T-cell (primary cell): ENCODE measurements around the gene REEP6. TPM values are rescaled to one million over a fixed set of nuclear protein-coding genes. Genes with fewer than 3 reads are reported as not detected.
A peak's percentile ranks its signal among the peaks of the same experiment; 100 is the strongest.

ENCODE experiments used
- ATAC-seq, 4 experiments: fragments of 200-7000 bp in 3 of 4; fragments of 150-1000 bp in 1 of 4; cut with Tn5 transposase; replicated peaks in 1 of 4; 1 replicate in 3 of 4; 2 replicates in 1 of 4; pipeline ENCODE4 v1.10.0; 2021; ENCODE audit warnings: moderate library complexity in 3 of 4, mild to moderate bottlenecking in 2 of 4, moderate number of reproducible peaks in 1 of 4
- CTCF ChIA-PET, 2 donors: fragments of 300-600 bp; sonication (Branson Sonifier 250); formaldehyde crosslinking; loops; one replicate each; lab custom pipeline; 2022; ENCODE audit warnings: antibody characterized with exemption in 2 of 2; lab: Charles Lee
- POLR2A ChIA-PET, 2 donors: fragments of 300-600 bp; sonication (Branson Sonifier 250); formaldehyde crosslinking; loops; one replicate each; lab custom pipeline; 2022; ENCODE audit warnings: antibody characterized with exemption in 2 of 2; lab: Charles Lee
- DNase-seq, 35 experiments: peaks; one replicate each; pipeline versions ENCODE4 v3.0.0 to v3.0.0-alpha.2; 2013 to 2023
- H3K27ac ChIP-seq: one replicate; pipeline ENCODE4 v1.5.1; 2013; ENCODE audit warnings: low read length
- H3K27me3 ChIP-seq, 2 experiments: replicated peaks in 1 of 2; 1 replicate in 1 of 2; 2 replicates in 1 of 2; pipeline versions ENCODE4 v1.6.1 to v1.7.0; 2013; ENCODE audit warnings: low read length in 1 of 2, mixed read lengths in 1 of 2; ENCODE audit not compliant: control insufficient read depth in 2 of 2, insufficient read depth in 2 of 2; ENCODE audit errors: extremely low read depth in 1 of 2
- H3K36me3 ChIP-seq, 2 donors: 1 replicate in 1 of 2; 2 replicates in 1 of 2; pipeline versions ENCODE4 v1.6.1 to v1.7.0; 2013; ENCODE audit warnings: low read length in 1 of 2; ENCODE audit not compliant: control insufficient read depth in 2 of 2, insufficient read depth in 1 of 2; ENCODE audit errors: extremely low read depth in 1 of 2
- H3K4me1 ChIP-seq, 2 experiments: 1 replicate in 1 of 2; 2 replicates in 1 of 2; pipeline versions ENCODE4 v1.6.1 to v1.7.0; 2013; ENCODE audit warnings: low read length in 2 of 2, mixed read lengths in 1 of 2; ENCODE audit not compliant: insufficient read depth in 2 of 2, control insufficient read depth in 1 of 2; ENCODE audit errors: extremely low read depth in 1 of 2
- H3K4me3 ChIP-seq, 2 donors: 1 replicate in 1 of 2; 2 replicates in 1 of 2; pipeline versions ENCODE4 v1.5.1 to v1.7.0; 2013; ENCODE audit warnings: mild to moderate bottlenecking in 2 of 2, low read length in 1 of 2, moderate library complexity in 1 of 2; ENCODE audit not compliant: control insufficient read depth in 1 of 2; ENCODE audit errors: extremely low read depth in 1 of 2
- H3K9me3 ChIP-seq: 2 replicates; pipeline ENCODE4 v1.7.0; 2013
- H3K27ac Mint-ChIP-seq, 2 donors: one replicate each; pipeline ENCODE4 v1.8.0; 2020 to 2021; ENCODE audit warnings: mild to moderate bottlenecking in 2 of 2, mixed read lengths in 2 of 2
- H3K27me3 Mint-ChIP-seq, 2 donors: one replicate each; pipeline ENCODE4 v1.8.0; 2021 to 2022; ENCODE audit warnings: mixed read lengths in 2 of 2
- H3K36me3 Mint-ChIP-seq: one replicate; pipeline ENCODE4 v1.8.0; 2021; ENCODE audit warnings: mixed read lengths
- H3K4me1 Mint-ChIP-seq, 3 donors: one replicate each; pipeline ENCODE4 v1.8.0; 2020 to 2022; ENCODE audit warnings: mixed read lengths in 3 of 3, mild to moderate bottlenecking in 1 of 3
- H3K4me3 Mint-ChIP-seq, 3 donors: one replicate each; pipeline ENCODE4 v1.8.0; 2020 to 2022; ENCODE audit warnings: mild to moderate bottlenecking in 3 of 3, mixed read lengths in 3 of 3, moderate library complexity in 3 of 3
- H3K9me3 Mint-ChIP-seq, 3 donors: one replicate each; pipeline ENCODE4 v1.8.0; 2020 to 2022; ENCODE audit warnings: mixed read lengths in 3 of 3
- WGBS: methylation state at CpG from one replicate; pipeline ENCODE4 v1.1.5; 2013; ENCODE audit warnings: missing lambda C conversion rate; ENCODE audit not compliant: insufficient coverage; 5-methylcytosine and 5-hydroxymethylcytosine counted together
- total RNA-seq, 35 experiments: library from RNA in 6 of 35; stranded (reverse) in 6 of 35; fragments of 120-200 nt in 1 of 35; gene quantifications; one replicate each; pipeline versions ENCODE4 v1.2.1 to v1.2.4 and lab custom pipeline; 2013 to 2026

REEP6 gene
- total RNA-seq, 5 donors from 2014 or later (not counting 1 experiment from before 2014, with no cell fraction given): 2.2 to 6.9 (median 5.5) TPM

GRCh38 chr19:1471010-1471514 lies 19.9 kb upstream of the REEP6 start:
- H3K4me1 ChIP-seq: peaks cover 11 to 68% of the 10 kb centered on the region in 2 experiments
- H3K27ac Mint-ChIP-seq: no peak overlapping the region

GRCh38 chr19:1471515-1472160 lies 19.3 kb upstream of the REEP6 start:
- peak overlapping the region; percentile 64 to 78 (median 66) for H3K4me3 Mint-ChIP-seq

More at GRCh38 chr19:1471010-1471514, 19.9 kb upstream of the REEP6 start:
- Histone ChIP-seq H3K27me3 (peaks cover 0 to 60% of the 10 kb centered on the region in 2 experiments), H3K36me3 (peaks cover 5 to 8% of the 10 kb centered on the region in 2 donors), H3K9me3 (no peaks in the 10 kb centered on the region), H3K27ac (no peak overlapping the region), H3K4me3 (peak overlapping the region; percentile 53 to 72)
- CTCF ChIA-PET: no interaction called here
- 14% methylated on average over 20 of the region's 28 CpGs for WGBS
- Mint-ChIP-seq H3K4me1 (peaks cover 11 to 19% (median 12%) of the 10 kb centered on the region in 3 donors), H3K27me3 (peaks cover 0 to 7% of the 10 kb centered on the region in 2 donors), H3K9me3 (no peaks in the 10 kb centered on the region), H3K36me3 (no peaks in the 10 kb centered on the region), H3K4me3 (peak overlapping the region; percentile 64 to 78 (median 71))
- POLR2A ChIA-PET: interaction anchor here in 1 of 2 donors (0.6 kb wide), 1 partner anchor 202 kb away, joined by 4 read pairs; the partner anchor contains the start of gene CIRBP
- DNase-seq (peak in 1 of 35 experiments; percentile 44), ATAC-seq (peak; percentile 21 to 30 (median 26))

GRCh38 chr19:1472231-1473084 lies 18.5 kb upstream of the REEP6 start:
- peaks cover 0 to 7% of the 10 kb centered on the region in 2 donors for H3K27me3 Mint-ChIP-seq
- peaks cover 8 to 12% of the 10 kb centered on the region in 2 donors for H3K36me3 ChIP-seq
- no peaks in the 10 kb centered on the region for H3K9me3 Mint-ChIP-seq
- no peak overlapping the region for H3K27ac ChIP-seq
- no peak for DNase-seq
- ATAC-seq: no peak
- H3K4me3 Mint-ChIP-seq: peak overlapping the region in 2 of 3 donors; percentile 41 to 78
- H3K4me3 ChIP-seq: no peak overlapping the region
- peaks cover 0 to 48% of the 10 kb centered on the region in 2 experiments for H3K27me3 ChIP-seq
- POLR2A ChIA-PET: no interaction called here
- no peak overlapping the region for H3K27ac Mint-ChIP-seq
- CTCF ChIA-PET: no interaction called here
- H3K9me3 ChIP-seq: no peaks in the 10 kb centered on the region
- 66% methylated on average over 18 of the region's 44 CpGs for WGBS
- H3K36me3 Mint-ChIP-seq: no peaks in the 10 kb centered on the region
- H3K4me1 Mint-ChIP-seq: peaks cover 16 to 26% (median 18%) of the 10 kb centered on the region in 3 donors
- peaks cover 7 to 64% of the 10 kb centered on the region in 2 experiments for H3K4me1 ChIP-seq

More at GRCh38 chr19:1471515-1472160, 19.3 kb upstream of the REEP6 start:
- ChIA-PET POLR2A (interaction anchor here in 1 of 2 donors (0.6 kb wide), 1 partner anchor 203 kb away, joined by 4 read pairs; the partner anchor contains the start of gene CIRBP), CTCF (no interaction called here)
- Histone ChIP-seq H3K4me1 (peaks cover 11 to 66% of the 10 kb centered on the region in 2 experiments), H3K27me3 (peaks cover 0 to 55% of the 10 kb centered on the region in 2 experiments), H3K9me3 (no peaks in the 10 kb centered on the region), H3K4me3 (peak overlapping the region in 1 of 2 donors; percentile 72), H3K27ac (no peak overlapping the region), H3K36me3 (peaks cover 8 to 11% of the 10 kb centered on the region in 2 donors)
- peak in 4 of 35 experiments; percentile 29 to 47 (median 35) for DNase-seq
- peak in 3 of 4 experiments; percentile 7 to 37 (median 11) for ATAC-seq
- Mint-ChIP-seq H3K27ac (no peak overlapping the region), H3K27me3 (peaks cover 0 to 7% of the 10 kb centered on the region in 2 donors), H3K9me3 (no peaks in the 10 kb centered on the region), H3K36me3 (no peaks in the 10 kb centered on the region), H3K4me1 (peaks cover 12 to 22% (median 13%) of the 10 kb centered on the region in 3 donors)
- WGBS: 41% methylated on average over 15 of the region's 24 CpGs

- Mint-ChIP-seq H3K27ac (no peak overlapping the region), H3K9me3 (no peaks in the 10 kb centered on the region), H3K4me1 (peaks cover 19 to 28% (median 24%) of the 10 kb centered on the region in 3 donors), H3K27me3 (peaks cover 0 to 6% of the 10 kb centered on the region in 2 donors), H3K36me3 (no peaks in the 10 kb centered on the region), H3K4me3 (peak overlapping the region in 2 of 3 donors; percentile 21 to 35)
- ChIA-PET POLR2A (no interaction called here), CTCF (no interaction called here)
- ATAC-seq (no peak), DNase-seq (no peak)
- no peak overlapping the region for H3K27ac ChIP-seq
- H3K4me1 ChIP-seq: peaks cover 6 to 65% of the 10 kb centered on the region in 2 experiments
- no peak overlapping the region for H3K4me3 ChIP-seq
- H3K9me3 ChIP-seq: no peaks in the 10 kb centered on the region
- H3K27me3 ChIP-seq: peaks cover 0 to 42% of the 10 kb centered on the region in 2 experiments
- WGBS: 96% methylated on average over 6 of the region's 20 CpGs
- peaks cover 8 to 12% of the 10 kb centered on the region in 2 donors for H3K36me3 ChIP-seq
These were observed 17.7 kb upstream of the REEP6 start for GRCh38 chr19:1473085-1473851.

- Histone ChIP-seq H3K27me3 (peaks cover 0 to 38% of the 10 kb centered on the region in 2 experiments), H3K36me3 (peaks cover 8 to 12% of the 10 kb centered on the region in 2 donors), H3K27ac (no peak overlapping the region), H3K4me3 (no peak overlapping the region), H3K9me3 (no peaks in the 10 kb centered on the region), H3K4me1 (peaks cover 9 to 64% of the 10 kb centered on the region in 2 experiments)
- H3K27ac Mint-ChIP-seq: no peak overlapping the region
- H3K4me3 Mint-ChIP-seq: no peak overlapping the region
- WGBS: 93% methylated on average over 26 of the region's 31 CpGs
- POLR2A ChIA-PET: no interaction called here
- CTCF ChIA-PET: no interaction called here
- peaks cover 22 to 32% (median 30%) of the 10 kb centered on the region in 3 donors for H3K4me1 Mint-ChIP-seq
- H3K27me3 Mint-ChIP-seq: peaks cover 0 to 6% of the 10 kb centered on the region in 2 donors
- H3K9me3 Mint-ChIP-seq: no peaks in the 10 kb centered on the region
- H3K36me3 Mint-ChIP-seq: no peaks in the 10 kb centered on the region
- ATAC-seq (no peak), DNase-seq (no peak)
These were observed 16.8 kb upstream of the REEP6 start for GRCh38 chr19:1474011-1474764.
